Spleen (tissue), 7 donors: Measurements from ENCODE around the gene PLEKHM3.

ENCODE experiments used
- POLR2AphosphoS5 ChIP-seq, 3 donors: sonication (generic); formaldehyde crosslinking; IDR thresholded peaks; one replicate each; pipeline ENCODE4 v1.5.1; 2017; ENCODE audit warnings: antibody characterized with exemption in 3 of 3
- TF ChIP-seq, protein P1 (sequence below), 11 experiments: fragments of 200-600 bp in 7 of 11; fragments of 450-650 bp in 4 of 11; sonication (generic) in 4 of 11; IDR thresholded peaks in 8 of 11; conservative IDR thresholded peaks in 3 of 11; 1 replicate in 7 of 11; 2 replicates in 4 of 11; pipeline versions ENCODE4 v1.4.0 to v1.8.0; 2016 to 2021; ENCODE audit warnings: antibody characterized with exemption in 11 of 11, inconsistent platforms in 4 of 11, mild to moderate bottlenecking in 1 of 11
- donor health status: DM: no; HTN: no; CAD: no; lungs with moderate emphysema.
- donor health status: DM: no; HTN: no; CAD: no.
- donor health status: DM: no; HTN: no; CAD: no.

DNA sequence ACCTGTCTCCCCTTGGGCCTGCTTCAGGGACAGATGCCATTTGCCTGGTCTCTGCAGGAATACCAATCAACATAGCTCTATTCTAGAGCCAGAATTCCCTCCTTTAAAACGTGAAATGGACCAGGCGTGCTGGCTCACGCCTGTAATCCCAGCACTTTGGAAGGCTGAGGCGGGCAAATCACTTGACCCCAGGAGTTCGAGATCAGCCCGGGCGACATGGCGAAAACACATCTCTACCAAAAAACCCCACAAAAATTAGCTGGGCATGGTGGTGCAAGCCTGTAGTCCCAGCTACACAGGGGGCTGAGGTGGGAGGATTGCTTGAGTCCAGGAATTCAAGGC lies 127.0 kb downstream of the PLEKHM3 start:
- no peak for TF ChIP-seq POLR2AphosphoS5 (IDR thresholded peaks at IDR 0.05)
- TF ChIP-seq, protein P1, sequence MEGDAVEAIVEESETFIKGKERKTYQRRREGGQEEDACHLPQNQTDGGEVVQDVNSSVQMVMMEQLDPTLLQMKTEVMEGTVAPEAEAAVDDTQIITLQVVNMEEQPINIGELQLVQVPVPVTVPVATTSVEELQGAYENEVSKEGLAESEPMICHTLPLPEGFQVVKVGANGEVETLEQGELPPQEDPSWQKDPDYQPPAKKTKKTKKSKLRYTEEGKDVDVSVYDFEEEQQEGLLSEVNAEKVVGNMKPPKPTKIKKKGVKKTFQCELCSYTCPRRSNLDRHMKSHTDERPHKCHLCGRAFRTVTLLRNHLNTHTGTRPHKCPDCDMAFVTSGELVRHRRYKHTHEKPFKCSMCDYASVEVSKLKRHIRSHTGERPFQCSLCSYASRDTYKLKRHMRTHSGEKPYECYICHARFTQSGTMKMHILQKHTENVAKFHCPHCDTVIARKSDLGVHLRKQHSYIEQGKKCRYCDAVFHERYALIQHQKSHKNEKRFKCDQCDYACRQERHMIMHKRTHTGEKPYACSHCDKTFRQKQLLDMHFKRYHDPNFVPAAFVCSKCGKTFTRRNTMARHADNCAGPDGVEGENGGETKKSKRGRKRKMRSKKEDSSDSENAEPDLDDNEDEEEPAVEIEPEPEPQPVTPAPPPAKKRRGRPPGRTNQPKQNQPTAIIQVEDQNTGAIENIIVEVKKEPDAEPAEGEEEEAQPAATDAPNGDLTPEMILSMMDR (IDR thresholded peaks at IDR 0.05 in 8 of 11, conservative IDR thresholded peaks at IDR 0.05 in 3 of 11): no peak
